Keratinocyte (primary cell): ENCODE measurements around the gene FEN1. TPM values are rescaled to one million over a fixed set of nuclear protein-coding genes. Genes with fewer than 3 reads are reported as not detected.

ENCODE experiments used
- DNase-seq: peaks from one replicate; pipeline ENCODE4 v3.0.0-alpha.2; 2011; ENCODE audit warnings: low read depth, missing footprints, low spot score
- FAIRE-seq: peaks from 2 replicates; lab custom pipeline; 2011; peaks lifted over from hg19 to GRCh38; lab: Jason Lieb, UNC
- H2AFZ ChIP-seq: 2 replicates; pipeline ENCODE4 v1.6.0; 2012; ENCODE audit warnings: low read length, control low read depth, inconsistent platforms; ENCODE audit not compliant: control insufficient read depth
- H3K27ac ChIP-seq: 2 replicates; pipeline ENCODE4 v1.5.1; 2011; ENCODE audit warnings: low read length; ENCODE audit not compliant: control insufficient read depth, insufficient read depth
- H3K27me3 ChIP-seq: 3 replicates; pipeline ENCODE4 v1.6.0; 2011; ENCODE audit warnings: low read length; ENCODE audit not compliant: control insufficient read depth, insufficient read depth; ENCODE audit errors: extremely low read depth
- H3K36me3 ChIP-seq, 2 experiments: 2 replicates in 1 of 2; 3 replicates in 1 of 2; pipeline ENCODE4 v1.5.1; 2011; ENCODE audit warnings: low read length in 2 of 2, mild to moderate bottlenecking in 1 of 2; ENCODE audit not compliant: control insufficient read depth in 2 of 2, insufficient read depth in 2 of 2; ENCODE audit errors: extremely low read depth in 1 of 2
- H3K4me1 ChIP-seq: 3 replicates; pipeline ENCODE4 v1.5.1; 2011; ENCODE audit warnings: low read length; ENCODE audit not compliant: control insufficient read depth, insufficient read depth; ENCODE audit errors: extremely low read depth
- H3K4me2 ChIP-seq: 3 replicates; pipeline ENCODE4 v1.6.0; 2011; ENCODE audit warnings: low read depth, low read length; ENCODE audit not compliant: control insufficient read depth, insufficient read depth; ENCODE audit errors: extremely low read depth
- H3K4me3 ChIP-seq, 3 experiments: fragments of 200-600 bp in 1 of 3; sonication (generic) in 1 of 3; 2 replicates in 2 of 3; 3 replicates in 1 of 3; pipeline ENCODE4 v1.5.1; 2011 to 2016; ENCODE audit warnings: low read length in 3 of 3, mild to moderate bottlenecking in 3 of 3, control low read depth in 2 of 3, inconsistent platforms in 1 of 3, low read depth in 1 of 3, mixed read lengths in 1 of 3, mixed run types in 1 of 3, moderate library complexity in 1 of 3; ENCODE audit not compliant: control insufficient read depth in 2 of 3, insufficient read depth in 2 of 3; ENCODE audit errors: extremely low read depth in 1 of 3
- H3K79me2 ChIP-seq: 2 replicates; pipeline ENCODE4 v1.6.0; 2012; ENCODE audit warnings: low read length; ENCODE audit not compliant: control insufficient read depth, insufficient read depth
- H3K9ac ChIP-seq: 3 replicates; pipeline ENCODE4 v1.6.0; 2011; ENCODE audit warnings: low read length; ENCODE audit not compliant: control insufficient read depth, insufficient read depth; ENCODE audit errors: extremely low read depth
- H3K9me1 ChIP-seq: 3 replicates; pipeline ENCODE4 v1.6.0; 2011; ENCODE audit warnings: low read length; ENCODE audit not compliant: control insufficient read depth, insufficient read depth; ENCODE audit errors: extremely low read depth
- H3K9me3 ChIP-seq: 2 replicates; pipeline ENCODE4 v1.5.1; 2012; ENCODE audit warnings: low read depth, low read length; ENCODE audit not compliant: control insufficient read depth
- H4K20me1 ChIP-seq: 3 replicates; pipeline ENCODE4 v1.6.0; 2011; ENCODE audit warnings: low read length; ENCODE audit not compliant: control insufficient read depth, insufficient read depth; ENCODE audit errors: extremely low read depth
- CTCF ChIP-seq, 3 experiments: IDR thresholded peaks in 1 of 3; conservative IDR thresholded peaks in 1 of 3; optimal IDR thresholded peaks in 1 of 3; 2 replicates in 2 of 3; 3 replicates in 1 of 3; pipeline versions ENCODE3 to v1.5.1; 2011; ENCODE audit warnings: low read length in 3 of 3, mild to moderate bottlenecking in 3 of 3, moderate library complexity in 2 of 3, control low read depth in 1 of 3, inconsistent platforms in 1 of 3; ENCODE audit not compliant: insufficient read depth in 2 of 3; ENCODE audit errors: extremely low read depth in 1 of 3
- EZH2 ChIP-seq: IDR thresholded peaks from one replicate; pipeline ENCODE4 v1.6.1; 2012; ENCODE audit warnings: inconsistent platforms, mild to moderate bottlenecking, low read length, moderate library complexity
- dilution Hi-C: fragments of 300-500 bp; cut with MboI; formaldehyde crosslinking; loops from one replicate; pipeline ENCODE4 v1.7.0; 2020; ENCODE audit warnings: low sequenced_read_pairs; ENCODE audit not compliant: extremely low pct_ligation_motif_present
- polyA plus RNA-seq, 5 experiments: library from polyadenylated mRNA; depleted of rRNA in 3 of 5; stranded (reverse) in 3 of 5; stranded (forward) in 1 of 5; unstranded in 1 of 5; fragments of >200 nt; gene quantifications; 1 replicate in 1 of 5; 2 replicates in 3 of 5; 3 replicates in 1 of 5; pipeline versions ENCODE4 v1.2.1 to v1.2.3, GENCODE V29; 2011 to 2012; ENCODE audit warnings: missing spikeins in 2 of 5, low read depth in 1 of 5, low replicate concordance in 1 of 5

FEN1 gene
- polyA plus RNA-seq, 1 donor (not counting 4 experiments of a cell fraction or from before 2014, with no cell fraction given) = 26.7 TPM

DNA sequence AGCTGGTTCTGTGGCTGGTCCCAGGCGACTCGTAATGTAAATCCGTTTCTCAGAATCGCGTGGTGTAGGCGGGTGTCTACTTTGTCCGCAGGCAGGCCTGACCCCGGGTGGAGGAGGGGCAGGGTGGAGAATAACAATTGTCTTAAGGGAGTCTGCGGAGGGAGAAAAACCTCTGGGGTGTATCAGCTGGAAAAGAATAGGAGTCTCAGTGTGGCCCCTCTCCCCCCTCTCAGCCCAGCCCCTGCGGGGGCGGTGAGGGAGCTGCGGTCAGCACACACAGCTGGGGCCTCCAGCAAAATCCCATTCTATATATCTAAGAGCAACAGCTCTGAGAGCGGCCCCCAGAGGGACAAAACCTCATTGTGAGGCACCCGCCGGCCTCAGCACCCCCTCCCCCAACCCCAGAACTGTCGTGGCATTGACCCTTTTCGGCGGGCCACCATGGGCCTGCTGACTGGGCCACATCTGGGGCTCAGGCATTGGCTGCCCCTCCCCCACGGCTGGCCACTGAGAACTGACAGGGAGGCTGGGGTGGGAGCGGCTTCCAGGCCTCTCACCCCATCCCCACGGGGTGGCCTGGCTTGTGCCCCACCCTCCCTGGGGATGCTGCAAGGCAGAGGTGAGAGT is 43.0 kb upstream of the FEN1 start:
- no peak overlapping the region for H3K4me2 ChIP-seq
- TF ChIP-seq EZH2 = no peak
- TF ChIP-seq CTCF (optimal IDR thresholded peaks at IDR 0.05 in 1 of 3, IDR thresholded peaks at IDR 0.05 in 1 of 3, conservative IDR thresholded peaks at IDR 0.05 in 1 of 3; ENCODE audit: extremely low read depth in 1 of 3, insufficient read depth in 2 of 3, low read length in 3 of 3) = no peak
- H3K9ac ChIP-seq = no peak overlapping the region
- peaks cover 2% of the 10 kb centered on the region for H3K4me1 ChIP-seq
- peaks cover 35% of the 10 kb centered on the region for H3K27me3 ChIP-seq
- no peak overlapping the region for H2AFZ ChIP-seq
- no peak for DNase-seq
- no peaks in the 10 kb centered on the region for H3K36me3 ChIP-seq
- FAIRE-seq = no peak
- dilution Hi-C loops = no loop called here
- no peaks in the 10 kb centered on the region for H3K9me1 ChIP-seq
- no peaks in the 10 kb centered on the region for H3K79me2 ChIP-seq
- no peak overlapping the region for H3K4me3 ChIP-seq
- H3K9me3 ChIP-seq = no peaks in the 10 kb centered on the region
- peaks cover 5% of the 10 kb centered on the region for H4K20me1 ChIP-seq
- H3K27ac ChIP-seq = no peak overlapping the region

DNA sequence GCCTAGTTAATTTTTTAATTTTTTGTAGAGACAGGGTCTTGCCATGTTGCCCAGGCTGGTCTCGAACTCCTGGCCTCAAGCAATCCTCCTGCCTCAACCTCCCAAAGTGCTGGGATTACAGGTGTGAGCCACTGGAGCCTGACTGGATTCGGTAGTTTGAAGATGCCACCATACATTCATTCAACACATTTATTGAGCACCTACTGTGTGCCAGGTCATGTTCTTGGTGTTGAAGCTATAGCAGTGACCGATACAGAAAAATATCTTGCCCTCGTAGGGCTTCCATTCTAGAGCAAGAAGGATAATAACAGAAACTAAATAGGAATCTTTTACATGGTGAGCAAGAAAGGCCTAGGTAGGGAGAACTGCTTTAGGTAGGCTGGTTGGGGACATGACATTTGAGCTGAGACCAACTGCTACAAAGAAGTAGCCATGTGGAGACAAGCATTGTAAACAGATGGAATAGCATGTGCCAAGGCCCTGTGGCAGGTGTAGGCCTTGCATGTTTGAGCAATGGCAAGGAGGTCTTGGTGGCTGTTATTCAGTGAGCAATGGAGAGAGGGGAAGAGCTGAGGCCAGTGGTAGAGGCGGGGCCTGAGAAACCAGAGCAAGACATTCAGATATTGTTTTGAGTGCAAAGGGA is 42.0 kb upstream of the FEN1 start:
- dilution Hi-C loops = no loop called here

More for the DNA sequence above, 42.0 kb upstream of the FEN1 start:
- Histone ChIP-seq H4K20me1 (peaks cover 5% of the 10 kb centered on the region), H2AFZ (no peak overlapping the region), H3K4me2 (no peak overlapping the region), H3K9ac (no peak overlapping the region), H3K4me1 (peaks cover 2% of the 10 kb centered on the region), H3K27ac (no peak overlapping the region), H3K36me3 (no peaks in the 10 kb centered on the region), H3K79me2 (no peaks in the 10 kb centered on the region), H3K4me3 (no peak overlapping the region), H3K9me3 (no peaks in the 10 kb centered on the region), H3K9me1 (no peaks in the 10 kb centered on the region), H3K27me3 (peaks cover 35% of the 10 kb centered on the region)
- TF ChIP-seq CTCF (optimal IDR thresholded peaks at IDR 0.05 in 1 of 3, IDR thresholded peaks at IDR 0.05 in 1 of 3, conservative IDR thresholded peaks at IDR 0.05 in 1 of 3; ENCODE audit: extremely low read depth in 1 of 3, insufficient read depth in 2 of 3, low read length in 3 of 3) (no peak), EZH2 (no peak)
- no peak for FAIRE-seq
- DNase-seq = no peak
